T-helper 22 cell (primary cell): ENCODE data around the gene EPS8.
"Not testable (repeated sequence)": the region's sequence is repeated elsewhere in the genome, so short reads cannot be mapped to it uniquely, and the experiment has no call there.

Source experiments
- DNase-seq: peaks from one replicate; pipeline ENCODE4 v3.0.0-alpha.2; 2020; ENCODE audit warnings: low read depth

Gene EPS8

GRCh38 chr12:15644700-15645099, 144.5 kb downstream of the EPS8 start:
- DNase-seq: no peak

- DNase-seq: no peak
Measured at GRCh38 chr12:15638231-15638630, 151.0 kb downstream of the EPS8 start.

GRCh38 chr12:15636060-15636890, 152.9 kb downstream of the EPS8 start:
- no peak for DNase-seq

- DNase-seq: no peak
Measured at GRCh38 chr12:15634010-15634683, 155.0 kb downstream of the EPS8 start.

GRCh38 chr12:15633201-15633600, 156.0 kb downstream of the EPS8 start:
- no peak for DNase-seq

- DNase-seq: no peak
Measured at GRCh38 chr12:15632708-15633107, 156.5 kb downstream of the EPS8 start.

- no peak for DNase-seq
Measured at GRCh38 chr12:15631007-15631715, 158.0 kb downstream of the EPS8 start.

- no peak for DNase-seq
Measured at GRCh38 chr12:15629761-15630160, 159.4 kb downstream of the EPS8 start.

GRCh38 chr12:15629108-15629507, 160.1 kb downstream of the EPS8 start:
- no peak for DNase-seq

GRCh38 chr12:15627995-15628945, 160.9 kb downstream of the EPS8 start:
- no peak for DNase-seq

GRCh38 chr12:15625075-15625474, 164.1 kb downstream of the EPS8 start:
- no peak for DNase-seq

- no peak for DNase-seq
Measured at GRCh38 chr12:15620741-15621539, 168.2 kb downstream of the EPS8 start.

- DNase-seq: not testable (repeated sequence)
Measured at GRCh38 chr12:15616495-15616894, 172.7 kb downstream of the EPS8 start.

GRCh38 chr12:15613981-15614380, 175.2 kb downstream of the EPS8 start:
- no peak for DNase-seq

GRCh38 chr12:15608941-15609340, 180.2 kb downstream of the EPS8 start:
- DNase-seq: no peak

GRCh38 chr12:15608406-15608805, 180.8 kb downstream of the EPS8 start:
- no peak for DNase-seq

GRCh38 chr12:15605881-15606590, 183.2 kb downstream of the EPS8 start:
- no peak for DNase-seq

GRCh38 chr12:15603474-15604085, 185.6 kb downstream of the EPS8 start:
- no peak for DNase-seq

GRCh38 chr12:15602051-15602672, 187.0 kb downstream of the EPS8 start:
- no peak for DNase-seq
